GM20431 (cell line): ENCODE results near the gene ITM2C.

ENCODE experiments used
- in situ Hi-C: fragments of 300-500 bp; cut with MseI, MboI; formaldehyde crosslinking; loops from one replicate; pipeline ENCODE4 v1.15.0; 2020; ENCODE audit warnings: low sequenced_read_pairs; ENCODE audit not compliant: unreplicated experiment

The ITM2C gene

GRCh38 chr2:230871361-230872150 lies 6.8 kb downstream of the ITM2C start:
- in situ Hi-C loops: loop anchor here (25.0 kb wide), 1 partner anchor 566 kb away; no protein-coding TSS in a partner anchor

DNA sequence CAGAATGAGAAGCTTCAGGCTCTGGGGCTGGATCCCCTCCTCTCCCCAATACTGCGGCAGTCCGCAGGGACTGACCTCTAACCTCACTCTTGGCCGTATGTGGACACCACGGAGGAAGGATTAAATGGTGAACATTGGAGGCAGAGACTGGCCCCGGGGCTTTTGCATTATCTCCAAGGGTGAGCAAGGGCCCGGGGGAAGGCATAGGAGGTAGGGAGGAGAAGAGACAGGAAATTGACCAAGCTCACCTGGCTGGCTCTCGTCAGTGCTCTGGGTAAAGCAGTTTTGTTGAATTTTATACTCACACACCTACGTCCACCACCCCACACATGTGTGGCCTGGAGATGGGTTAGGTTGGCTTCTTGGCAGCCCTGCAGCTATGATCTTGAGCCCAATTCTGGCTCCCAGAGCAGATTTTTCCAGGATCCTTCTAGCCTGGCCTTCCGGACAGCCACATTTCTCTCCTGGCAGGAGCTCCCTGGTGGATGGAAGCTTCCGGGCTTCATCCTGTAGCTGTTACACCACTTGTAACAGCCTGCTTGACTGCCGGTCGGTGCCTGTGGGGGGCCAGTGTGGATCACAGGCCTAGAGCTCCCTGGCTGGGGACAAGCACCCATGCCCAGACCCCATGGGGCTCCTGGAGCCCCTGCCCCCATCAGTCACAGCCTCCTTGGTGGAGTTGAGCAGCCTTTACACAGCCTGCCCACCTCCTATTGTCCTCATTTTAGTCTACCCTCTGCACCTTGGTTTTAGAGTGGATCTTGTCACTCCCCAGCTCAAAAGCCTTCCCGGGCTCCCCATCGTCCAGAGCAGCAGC lies 7.6 kb downstream of the ITM2C start:
- in situ Hi-C loops: loop anchor here (25.0 kb wide), 1 partner anchor 565 kb away; no protein-coding TSS in a partner anchor

DNA sequence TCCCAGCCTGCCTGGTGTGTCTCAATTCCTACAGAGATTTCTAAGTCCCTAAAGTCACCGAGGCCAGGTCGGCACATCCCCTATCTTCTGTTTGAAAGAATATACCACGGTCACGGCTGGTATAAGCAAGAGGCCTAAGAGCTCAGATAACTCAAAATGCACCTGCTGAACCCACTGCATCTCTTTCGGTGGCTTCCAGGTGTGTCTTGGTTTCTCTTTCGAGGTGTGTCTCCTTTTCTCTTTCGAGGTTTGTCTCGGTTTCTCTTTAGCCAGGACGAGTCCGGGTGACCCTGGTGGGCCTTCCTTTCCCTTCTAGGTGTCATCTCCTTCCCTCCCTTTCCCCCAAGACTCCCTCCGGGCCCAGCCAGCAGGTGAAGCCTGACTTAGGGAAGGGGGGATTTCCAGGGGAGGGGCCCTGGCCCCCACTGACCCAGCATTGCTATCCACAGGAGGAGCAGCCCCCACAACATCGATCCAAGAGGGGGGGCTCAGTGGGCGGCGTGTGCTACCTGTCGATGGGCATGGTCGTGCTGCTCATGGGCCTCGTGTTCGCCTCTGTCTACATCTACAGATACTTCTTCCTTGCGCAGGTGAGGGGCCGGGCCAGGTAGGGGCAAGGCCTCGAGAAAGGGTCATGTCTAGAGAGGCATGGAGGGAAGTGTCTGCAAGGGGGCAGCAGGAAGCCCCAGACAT lies 8.4 kb downstream of the ITM2C start:
- in situ Hi-C loops: loop anchor here (25.0 kb wide), 1 partner anchor 564 kb away; no protein-coding TSS in a partner anchor

- in situ Hi-C loops: loop anchor here (25.0 kb wide), 1 partner anchor 563 kb away; no protein-coding TSS in a partner anchor
These were observed 9.1 kb downstream of the ITM2C start for GRCh38 chr2:230873661-230874401.

GRCh38 chr2:230874456-230874855 lies 9.7 kb downstream of the ITM2C start:
- in situ Hi-C loops: loop anchor here (25.0 kb wide), 1 partner anchor 563 kb away; no protein-coding TSS in a partner anchor

DNA sequence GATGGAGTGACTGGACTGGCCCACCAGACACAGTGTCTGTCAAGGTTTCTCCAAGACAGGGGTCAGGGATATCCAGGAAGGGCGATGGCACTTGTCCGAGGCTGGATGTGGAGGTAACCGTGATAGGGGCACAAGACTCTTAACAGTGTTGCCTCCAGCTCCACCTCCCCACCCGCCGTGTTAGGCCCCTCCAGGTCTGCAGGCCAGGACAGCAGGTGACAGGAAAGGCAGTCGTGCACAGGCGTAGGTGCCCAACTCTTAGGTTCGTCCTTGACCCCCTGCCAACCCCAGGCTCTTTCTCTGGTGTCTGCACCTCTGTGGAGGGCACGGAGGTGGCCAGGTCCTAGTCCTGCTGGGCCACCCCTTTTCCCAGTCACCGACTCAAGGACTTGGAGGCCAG lies 10.1 kb downstream of the ITM2C start:
- in situ Hi-C loops: loop anchor here (25.0 kb wide), 1 partner anchor 562 kb away; no protein-coding TSS in a partner anchor

DNA sequence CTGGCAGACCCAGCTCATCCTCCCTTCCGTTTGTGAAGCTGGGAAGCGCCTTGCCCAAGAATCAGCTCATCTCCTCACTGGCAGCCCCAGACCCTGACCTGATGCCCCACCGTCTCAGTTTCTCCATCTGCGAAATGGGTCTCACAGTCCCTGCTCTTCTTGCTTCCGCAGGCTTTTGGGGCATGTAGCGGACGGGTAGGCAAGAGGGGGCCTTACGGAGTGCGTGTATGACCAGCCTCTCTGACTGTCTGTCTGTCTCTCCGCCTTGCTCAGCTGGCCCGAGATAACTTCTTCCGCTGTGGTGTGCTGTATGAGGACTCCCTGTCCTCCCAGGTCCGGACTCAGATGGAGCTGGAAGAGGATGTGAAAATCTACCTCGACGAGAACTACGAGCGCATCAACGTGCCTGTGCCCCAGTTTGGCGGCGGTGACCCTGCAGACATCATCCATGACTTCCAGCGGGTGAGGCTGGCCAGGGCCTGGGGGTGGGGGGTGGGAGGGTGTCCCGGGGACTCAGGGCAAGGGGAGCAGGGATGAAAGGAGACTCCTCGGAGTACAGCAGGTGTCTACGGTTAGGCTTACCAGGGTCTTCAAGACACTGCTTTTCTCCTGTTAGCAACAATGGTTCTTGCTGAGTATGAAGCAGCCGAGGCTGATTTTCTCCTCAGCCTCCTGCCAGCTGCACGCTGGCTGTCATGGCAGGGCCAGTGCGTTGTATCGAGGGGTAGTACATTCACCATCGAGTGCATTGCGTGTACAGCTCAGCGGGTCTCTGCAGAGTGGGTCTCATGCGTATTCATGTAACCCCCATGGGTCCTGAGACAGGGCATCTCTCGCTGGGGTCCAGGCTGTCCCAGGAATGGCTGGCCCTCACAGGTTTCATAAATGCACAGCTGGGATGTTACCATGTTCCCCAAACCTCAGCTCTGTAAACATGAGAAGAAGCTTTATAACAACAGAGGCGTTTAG lies 10.9 kb downstream of the ITM2C start:
- in situ Hi-C loops: no loop called here

GRCh38 chr2:230877116-230877758 lies 12.5 kb downstream of the ITM2C start:
- in situ Hi-C loops: no loop called here

- in situ Hi-C loops: no loop called here
These were observed 13.2 kb downstream of the ITM2C start for GRCh38 chr2:230877759-230878598.

DNA sequence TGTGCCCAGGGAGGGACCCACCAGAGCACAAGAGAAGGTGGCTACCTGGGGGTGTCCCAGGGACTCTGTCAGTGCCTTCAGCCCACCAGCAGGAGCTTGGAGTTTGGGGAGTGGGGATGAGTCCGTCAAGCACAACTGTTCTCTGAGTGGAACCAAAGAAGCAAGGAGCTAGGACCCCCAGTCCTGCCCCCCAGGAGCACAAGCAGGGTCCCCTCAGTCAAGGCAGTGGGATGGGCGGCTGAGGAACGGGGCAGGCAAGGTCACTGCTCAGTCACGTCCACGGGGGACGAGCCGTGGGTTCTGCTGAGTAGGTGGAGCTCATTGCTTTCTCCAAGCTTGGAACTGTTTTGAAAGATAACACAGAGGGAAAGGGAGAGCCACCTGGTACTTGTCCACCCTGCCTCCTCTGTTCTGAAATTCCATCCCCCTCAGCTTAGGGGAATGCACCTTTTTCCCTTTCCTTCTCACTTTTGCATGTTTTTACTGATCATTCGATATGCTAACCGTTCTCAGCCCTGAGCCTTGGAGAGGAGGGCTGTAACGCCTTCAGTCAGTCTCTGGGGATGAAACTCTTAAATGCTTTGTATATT lies 14.0 kb downstream of the ITM2C start:
- in situ Hi-C loops: no loop called here

GRCh38 chr2:230879271-230879882 lies 14.6 kb downstream of the ITM2C start:
- in situ Hi-C loops: no loop called here

DNA sequence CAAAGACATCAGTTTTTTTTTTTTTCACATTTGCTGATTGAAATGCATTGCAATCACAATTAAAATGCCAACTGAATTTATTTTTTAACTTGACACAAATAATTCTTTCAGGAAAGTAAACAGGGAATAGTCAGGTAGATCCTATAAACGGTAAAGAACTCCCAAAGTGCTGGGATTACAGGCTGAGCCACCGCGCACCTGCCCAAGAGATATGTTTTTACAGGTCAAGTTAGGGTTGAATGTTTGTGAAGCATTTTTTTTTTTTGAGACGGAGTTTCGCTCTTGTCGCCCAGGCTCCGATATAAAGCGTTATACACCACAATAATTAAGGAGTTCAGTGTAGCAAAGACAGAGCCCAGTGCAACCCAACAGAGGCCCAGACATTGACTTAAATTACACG lies 15.1 kb downstream of the ITM2C start:
- in situ Hi-C loops: no loop called here

GRCh38 chr2:230881840-230882239 lies 17.1 kb downstream of the ITM2C start:
- in situ Hi-C loops: no loop called here

DNA sequence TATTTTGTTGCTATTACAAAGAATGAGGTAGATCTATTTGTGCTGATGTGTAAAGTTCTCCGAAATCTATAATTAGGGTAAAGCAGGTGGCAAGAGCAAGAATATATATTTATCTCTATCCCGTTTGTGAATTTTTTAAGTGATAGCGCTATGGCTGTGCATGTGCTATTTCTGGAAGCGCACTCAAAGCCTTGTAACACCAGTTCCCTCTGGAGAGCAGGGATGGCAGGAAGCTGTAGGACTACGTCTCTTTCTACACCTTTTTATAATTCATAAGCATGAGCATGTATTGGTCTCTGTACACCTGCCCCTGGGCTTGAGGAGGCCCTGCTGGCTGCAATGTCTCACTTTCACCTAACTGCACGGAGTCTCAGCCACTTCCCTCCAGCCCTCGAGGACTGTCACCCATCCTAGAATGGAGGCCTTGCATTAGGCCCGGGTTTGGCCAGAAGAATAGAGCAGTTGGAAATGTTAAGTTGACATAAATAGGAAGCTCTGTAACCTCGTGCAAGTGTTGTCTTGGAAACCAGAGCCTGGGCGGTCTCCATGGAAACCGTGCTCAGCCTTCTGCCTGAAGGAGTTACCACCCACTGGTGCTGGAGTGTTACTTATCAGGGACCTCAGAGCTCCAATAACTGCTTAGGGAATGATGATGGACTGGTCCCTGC lies 20.9 kb downstream of the ITM2C start:
- in situ Hi-C loops: no loop called here

- in situ Hi-C loops: no loop called here
These were observed 21.5 kb downstream of the ITM2C start for GRCh38 chr2:230886206-230886605.

DNA sequence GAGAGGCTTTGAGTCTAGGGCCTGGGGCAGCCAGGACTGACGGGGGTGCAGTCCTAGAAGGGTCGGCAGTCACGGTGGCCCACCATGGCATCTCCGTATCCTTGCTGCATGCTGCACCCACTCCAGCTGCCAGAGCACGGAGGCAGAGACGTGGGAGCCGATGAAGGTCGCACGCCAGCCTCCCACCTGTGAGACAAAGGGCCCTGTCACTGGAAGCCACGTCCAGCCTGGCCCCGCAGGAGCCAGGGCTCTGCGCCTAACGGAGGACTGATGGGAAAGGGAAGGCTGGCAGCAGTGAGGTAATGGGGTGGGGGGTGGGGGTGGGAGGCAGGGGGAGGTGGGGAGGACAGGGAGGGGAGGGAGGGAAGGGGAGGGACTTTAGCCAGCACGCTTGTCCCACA lies 21.9 kb downstream of the ITM2C start:
- in situ Hi-C loops: no loop called here
